Activated CD4-positive, alpha-beta T cell treated with anti-CD3 and anti-CD28 coated beads, Interleukin-2, amount 50 U/mL, for 48 hours (primary cell): ENCODE measurements around the gene ZNF491.
"Not testable (repeated sequence)": the region's sequence is repeated elsewhere in the genome, so short reads cannot be mapped to it uniquely, and the experiment has no call there.

Experiments used
- DNase-seq, 2 experiments: peaks; one replicate each; pipeline ENCODE4 v3.0.0-alpha.2; 2020

Gene ZNF491

DNA sequence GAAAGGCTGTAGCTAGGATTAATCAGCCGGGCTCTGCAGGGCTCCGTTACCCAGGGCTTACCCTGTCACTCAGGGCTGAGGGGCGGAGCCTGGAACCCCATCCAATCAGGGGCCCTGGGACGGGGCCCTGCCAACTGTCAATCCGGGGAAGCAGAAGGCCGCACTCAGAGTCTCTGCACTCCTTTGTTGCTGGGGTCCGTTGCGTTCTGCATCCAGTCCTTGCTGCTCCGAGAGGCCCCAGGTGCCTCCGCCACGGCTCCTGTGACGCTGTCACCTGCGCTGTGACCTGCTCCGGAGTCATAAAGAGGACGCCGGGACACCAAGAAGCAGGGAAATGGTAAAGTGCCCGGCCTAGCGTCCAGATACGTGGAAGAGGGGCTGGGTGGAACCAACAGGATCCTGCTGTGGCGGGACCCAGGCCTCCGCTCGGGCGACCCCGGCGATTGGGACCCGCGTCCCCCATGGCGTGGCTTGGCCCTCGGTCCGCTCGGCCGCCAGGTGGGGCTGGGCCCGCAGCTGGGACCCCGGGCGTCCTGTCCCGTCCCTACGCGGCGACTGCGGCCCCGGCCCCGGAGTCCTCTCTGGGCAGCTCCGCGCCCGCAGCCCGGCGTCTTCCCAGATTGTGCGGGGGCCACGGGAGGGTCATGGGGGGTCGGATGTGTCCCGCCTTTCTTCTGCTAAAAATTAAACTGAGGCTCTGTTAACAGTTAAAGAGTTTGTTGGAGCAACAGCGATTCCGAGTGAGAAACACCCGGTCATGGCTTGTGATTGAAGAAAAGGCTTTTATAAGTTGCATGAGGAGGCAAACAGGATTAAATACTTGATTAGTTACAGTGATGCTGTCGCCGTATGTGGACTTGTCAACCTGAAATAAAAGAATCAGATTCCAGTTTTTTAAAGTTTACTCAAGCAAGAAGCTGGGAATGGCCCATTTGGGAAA, at the start of gene ZNF491:
Gene ZNF491 (plus strand): TSS at position 133 of the 940 bp plus-strand sequence. CDS start 7,431 bp downstream, outside the sequence.
- DNase-seq, result peak; percentile 90 to 93

DNA sequence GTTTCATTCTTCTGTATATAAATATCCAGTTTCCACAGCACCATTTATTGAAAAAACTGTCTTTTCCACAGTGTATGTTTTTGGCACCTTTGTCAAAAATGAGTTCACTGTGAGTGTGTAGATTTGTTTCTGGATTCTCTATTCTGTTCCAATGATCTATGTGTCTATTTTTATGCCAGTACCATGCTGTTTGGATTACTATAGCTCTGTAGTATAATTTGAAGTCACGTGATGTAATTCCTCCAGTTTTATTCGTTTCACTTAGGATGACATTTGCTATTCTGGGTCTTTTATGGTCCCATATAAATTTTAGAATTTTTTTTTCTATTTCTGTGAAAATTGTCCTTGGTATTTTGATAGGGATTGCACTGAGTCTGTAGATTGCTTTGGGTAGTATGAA, 48.6 kb upstream of the ZNF491 start:
- DNase-seq, result no peak

- no peak for DNase-seq
Observed at GRCh38 chr19:11752244-11752736, 46.0 kb upstream of the ZNF491 start.

DNA sequence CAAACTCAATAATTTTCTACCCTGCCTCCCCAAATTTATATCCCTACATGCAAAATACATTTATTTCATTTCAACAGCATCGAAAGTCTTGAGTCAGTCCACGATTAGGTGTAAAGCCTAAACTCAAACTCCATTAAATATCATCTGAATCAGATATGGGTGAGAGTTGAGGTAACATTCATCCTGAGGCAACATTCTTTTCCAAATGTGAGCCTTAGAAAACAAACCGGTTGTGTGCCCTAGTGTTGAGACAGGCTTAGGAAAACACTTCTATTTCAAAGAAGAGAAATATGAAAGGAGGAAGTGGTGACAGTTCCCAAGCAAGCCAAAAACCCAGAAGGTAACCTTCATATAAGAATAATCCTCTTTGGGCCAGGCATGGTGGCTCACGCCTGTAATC, 43.7 kb upstream of the ZNF491 start:
- DNase-seq, result no peak

DNA sequence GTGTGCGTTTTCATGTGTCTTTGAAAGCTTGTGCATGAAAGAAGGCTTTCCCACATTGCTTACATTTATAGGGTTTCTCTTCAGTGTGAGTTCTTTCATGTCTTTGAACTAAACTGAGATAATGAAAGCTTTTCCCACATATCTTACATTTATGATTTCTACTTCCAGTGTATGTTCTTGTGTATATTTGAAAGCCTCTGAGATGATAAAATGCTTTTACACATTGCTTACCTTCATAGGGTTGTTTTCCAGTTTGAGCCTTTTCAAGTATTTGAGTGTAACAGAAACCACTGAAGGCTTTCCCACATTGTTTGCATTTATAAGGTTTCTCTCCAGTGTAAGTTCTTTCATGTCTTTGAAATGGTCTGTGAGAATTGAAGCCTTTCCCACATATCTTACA, 41.4 kb upstream of the ZNF491 start:
- no peak for DNase-seq

DNA sequence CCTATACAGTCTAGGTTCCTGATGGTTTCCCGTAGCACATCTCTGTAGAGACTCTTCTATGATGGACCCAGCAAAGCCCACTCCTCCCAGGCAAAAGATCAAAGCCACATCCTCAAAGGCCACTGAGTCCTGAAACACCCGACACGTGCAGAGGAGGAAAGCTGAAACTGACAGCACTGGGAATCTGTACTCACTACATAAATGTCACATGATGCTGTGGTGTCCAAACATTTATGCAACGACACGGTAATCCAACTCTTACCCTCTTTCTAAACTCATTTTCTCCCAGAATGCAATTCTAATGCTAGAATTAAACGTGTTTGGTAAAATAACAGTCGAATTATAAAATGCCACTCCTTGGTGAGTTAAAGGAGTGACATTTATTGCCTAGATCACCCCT, 38.5 kb upstream of the ZNF491 start:
- DNase-seq, result no peak

- DNase-seq, result no peak
Observed at GRCh38 chr19:11763117-11763516, 35.2 kb upstream of the ZNF491 start.

DNA sequence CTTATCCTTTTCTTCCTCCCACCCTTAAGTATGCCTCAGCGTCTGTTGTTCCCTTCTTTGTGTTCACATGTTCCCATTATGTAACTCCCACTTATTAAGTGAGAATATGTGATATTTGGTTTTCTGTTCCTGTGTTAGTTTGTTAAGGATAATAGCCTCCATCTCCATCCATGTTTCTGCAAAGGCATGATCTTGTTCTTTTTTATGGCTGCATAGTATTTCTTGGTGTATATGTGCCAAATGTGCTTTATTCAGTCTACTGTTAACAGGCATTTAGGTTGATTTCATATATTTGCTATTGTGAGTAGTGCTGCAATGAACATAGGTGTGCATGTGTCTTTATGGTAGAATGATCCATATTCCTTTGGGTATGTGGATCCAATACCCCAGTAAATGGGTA, 34.7 kb upstream of the ZNF491 start:
- no peak for DNase-seq

GRCh38 chr19:11766597-11767591, 31.4 kb upstream of the ZNF491 start, which contains the start of gene ZNF441:
ZNF441 (plus strand) TSS chr19:11767000; CDS start chr19:11767194, 194 bp downstream.
- DNase-seq, result peak; percentile 98 to 99

GRCh38 chr19:11767633-11768133, 30.6 kb upstream of the ZNF491 start:
- peak; percentile 29 to 34 for DNase-seq

DNA sequence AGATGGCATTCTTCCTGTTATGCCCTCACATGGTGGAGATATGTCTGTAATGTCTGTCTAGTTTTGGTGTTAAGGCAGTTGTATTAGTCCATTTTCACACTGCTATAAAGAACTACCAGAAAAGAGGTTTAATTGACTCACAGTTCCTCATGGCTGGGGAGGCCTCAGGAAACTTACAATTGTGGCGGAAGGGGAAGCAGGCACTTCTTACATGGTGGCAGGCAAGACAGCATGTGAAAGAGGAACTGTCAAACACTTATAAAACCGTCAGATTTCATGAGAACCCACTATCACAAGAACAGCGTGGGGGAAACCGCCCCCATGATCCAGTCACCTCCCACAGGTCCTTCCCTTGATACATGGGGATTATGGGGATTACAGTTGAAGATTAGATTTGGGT, 28.3 kb upstream of the ZNF491 start:
- DNase-seq, result no peak

DNA sequence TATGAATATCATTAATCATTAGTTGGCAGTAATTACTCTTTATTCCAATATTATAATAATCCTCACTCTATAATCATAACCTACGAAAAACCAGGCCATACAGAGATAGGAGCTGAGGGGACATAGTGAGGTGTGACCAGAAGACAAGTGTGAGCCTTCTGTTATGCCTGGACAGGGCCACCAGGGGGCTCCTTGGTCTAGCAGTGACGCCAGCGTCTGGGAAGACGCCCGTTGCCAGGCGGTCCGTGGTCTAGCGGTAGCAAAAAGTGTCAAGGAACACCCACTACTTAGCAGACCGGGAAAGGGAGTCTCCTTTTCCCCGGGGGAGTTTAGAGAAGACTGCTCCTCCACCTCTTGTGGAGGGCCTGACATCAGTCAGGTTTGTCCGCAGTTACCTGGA, 26.8 kb upstream of the ZNF491 start:
- DNase-seq, result not testable (repeated sequence)

GRCh38 chr19:11776669-11777068, 21.7 kb upstream of the ZNF491 start:
- not testable (repeated sequence) for DNase-seq

DNA sequence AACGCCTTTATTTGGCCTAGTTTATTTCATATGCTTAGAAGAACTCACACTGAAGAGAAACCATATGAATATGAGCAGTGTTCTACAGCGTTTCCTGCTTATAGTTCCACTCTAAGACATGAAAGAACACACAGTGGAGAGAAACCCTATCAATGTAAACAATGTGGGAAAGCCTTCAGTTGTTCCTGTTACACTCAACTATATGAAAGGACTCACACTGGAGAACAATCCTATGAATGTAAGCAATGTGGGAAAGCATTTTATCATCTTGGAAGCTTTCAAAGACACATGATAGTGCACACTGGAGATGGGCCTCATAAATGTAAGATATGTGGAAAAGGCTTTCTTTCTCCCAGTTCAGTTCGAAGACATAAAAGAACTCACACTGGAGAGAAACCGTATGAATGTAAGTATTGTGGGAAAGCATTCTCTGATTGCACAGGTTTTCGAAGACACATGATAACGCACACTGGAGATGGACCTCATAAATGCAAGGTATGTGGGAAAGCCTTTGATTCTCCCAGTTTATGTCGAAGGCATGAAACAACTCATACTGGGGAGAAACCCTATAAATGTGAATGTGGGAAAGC, 17.8 kb upstream of the ZNF491 start:
- no peak for DNase-seq

- DNase-seq, result no peak
Observed at GRCh38 chr19:11781295-11782057, 16.8 kb upstream of the ZNF491 start.

DNA sequence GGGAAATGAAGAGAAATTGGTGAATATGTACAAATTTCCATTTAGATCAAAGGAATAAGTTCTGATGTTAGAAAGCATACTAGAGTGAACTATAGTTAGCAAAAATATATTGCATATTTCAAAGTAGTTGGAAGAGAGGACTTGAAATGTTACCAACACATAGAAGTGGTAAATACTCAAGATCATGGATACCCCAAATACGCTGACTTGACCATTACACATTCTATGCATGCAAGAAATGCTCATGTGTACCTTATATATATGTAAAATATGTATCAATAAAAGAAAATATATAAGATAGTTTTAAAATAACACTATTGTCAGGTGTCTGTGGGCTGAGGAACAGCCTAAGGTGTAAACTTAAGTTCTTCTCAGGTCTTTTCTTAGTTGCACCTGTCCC, 14.6 kb upstream of the ZNF491 start:
- DNase-seq, result no peak

DNA sequence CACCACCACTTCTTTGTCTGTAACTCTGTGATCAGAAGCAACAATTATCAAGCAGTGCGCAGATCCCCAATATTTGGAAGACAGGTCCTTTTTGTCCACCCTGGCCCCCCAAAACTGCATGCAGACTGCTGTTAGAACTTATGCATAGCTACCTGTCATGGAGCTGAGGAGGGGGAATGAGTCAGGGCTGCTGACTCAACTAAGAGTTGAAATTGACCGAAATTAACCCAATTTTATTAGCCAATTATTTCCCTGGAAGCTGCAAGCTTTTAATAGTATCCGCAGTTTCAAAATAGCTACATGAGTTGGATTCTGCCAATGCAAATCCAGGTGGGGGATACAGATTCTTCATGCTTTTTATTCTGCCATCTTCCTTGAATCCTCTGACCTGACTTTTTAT, 14.0 kb upstream of the ZNF491 start:
- DNase-seq, result no peak

DNA sequence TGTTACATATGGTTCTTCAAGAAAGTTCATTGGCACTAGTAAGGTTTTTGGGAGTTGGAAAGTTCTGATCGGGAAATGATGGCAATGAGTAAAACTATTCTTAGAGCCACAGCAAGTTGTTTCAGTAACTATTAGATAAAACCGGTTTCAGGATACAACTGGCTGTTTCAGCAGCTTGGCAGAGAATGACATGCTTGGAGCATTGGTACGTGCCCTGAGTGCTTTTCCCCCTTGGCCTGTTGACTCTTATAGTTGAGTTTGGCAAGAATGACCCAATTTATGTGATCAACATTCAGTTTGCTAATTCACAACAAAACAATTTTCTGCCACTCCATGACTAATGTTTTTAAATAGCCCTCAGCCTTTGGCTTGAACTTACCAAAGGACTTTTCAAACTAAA, 10.8 kb upstream of the ZNF491 start:
- no peak for DNase-seq

DNA sequence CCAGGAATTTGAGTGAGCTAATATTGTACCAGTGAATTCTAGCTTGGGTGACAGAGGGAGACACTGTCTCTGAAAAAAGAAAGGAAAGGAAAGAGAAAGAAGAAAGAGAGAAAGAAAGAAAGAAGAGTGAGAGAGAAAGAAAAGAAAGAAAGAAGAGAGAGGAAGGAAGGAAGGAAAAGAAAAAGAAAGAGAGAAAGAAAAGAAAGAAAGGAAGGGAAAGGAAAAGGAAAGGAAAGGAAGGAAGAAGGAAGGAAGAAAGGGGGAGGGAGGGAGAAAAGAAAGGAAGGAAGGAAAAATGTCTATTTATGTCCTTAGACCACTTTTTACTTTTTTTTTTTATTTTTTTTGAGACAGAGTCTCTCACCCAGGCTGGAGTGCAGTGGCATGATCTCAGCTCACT, 5.4 kb upstream of the ZNF491 start:
- no peak for DNase-seq

DNA sequence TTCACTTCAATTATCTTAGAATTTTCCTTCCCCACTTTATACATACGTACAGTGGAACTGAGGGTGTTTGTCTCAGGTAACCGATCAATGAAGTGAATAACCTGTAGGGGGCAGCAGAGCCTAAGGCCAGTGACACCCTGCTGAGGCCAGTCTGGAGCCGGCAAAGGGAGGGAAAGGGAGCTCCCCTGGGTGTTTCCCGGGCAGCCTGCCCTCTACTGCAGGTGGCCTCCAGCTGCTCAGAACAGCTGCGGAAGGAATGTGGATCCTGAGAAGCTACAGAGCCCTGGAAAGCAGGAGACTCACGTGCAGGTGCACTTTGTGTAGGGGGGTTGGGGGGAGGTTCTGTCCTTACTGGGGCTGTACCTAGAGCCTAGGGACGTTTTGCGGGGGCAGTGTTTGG, 832 bp upstream of the ZNF491 start:
- peak; percentile 77 to 83 for DNase-seq

DNA sequence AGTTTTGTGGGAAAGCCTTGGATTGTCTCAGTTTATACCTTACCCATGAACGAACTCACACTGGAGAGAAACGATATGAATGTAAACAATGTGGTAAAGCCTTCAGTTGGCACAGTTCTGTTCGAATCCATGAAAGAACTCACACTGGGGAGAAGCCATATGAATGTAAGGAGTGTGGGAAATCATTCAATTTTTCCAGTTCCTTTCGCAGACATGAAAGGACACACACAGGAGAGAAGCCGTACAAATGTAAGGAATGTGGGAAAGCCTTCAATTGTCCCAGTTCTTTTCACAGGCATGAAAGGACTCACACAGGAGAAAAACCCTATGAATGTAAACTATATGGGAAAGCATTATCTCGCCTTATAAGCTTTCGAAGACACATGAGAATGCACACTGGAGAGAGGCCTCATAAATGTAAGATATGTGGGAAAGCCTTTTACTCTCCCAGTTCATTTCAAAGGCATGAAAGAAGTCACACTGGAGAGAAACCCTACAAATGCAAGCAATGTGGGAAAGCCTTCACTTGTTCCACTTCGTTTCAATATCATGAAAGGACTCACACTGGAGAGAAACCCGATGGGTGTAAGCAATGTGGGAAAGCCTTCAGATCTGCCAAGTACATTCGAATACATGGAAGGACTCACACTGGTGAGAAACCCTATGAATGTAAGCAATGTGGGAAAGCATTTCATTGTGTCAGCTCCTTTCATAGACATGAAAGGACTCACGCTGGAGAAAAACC, 8.2 kb downstream of the ZNF491 start:
- no peak for DNase-seq
